Ovary (tissue), 9 donors: Measurements from ENCODE around the gene DPF3. TPM values are rescaled to one million over a fixed set of nuclear protein-coding genes. Genes with fewer than 3 reads are reported as not detected.

Experiments used
- DNase-seq, 5 donors: peaks; one replicate each; pipeline ENCODE4 v3.0.0-alpha.2; 2019 to 2020
- H3K27ac ChIP-seq, 2 donors: fragments of 200-600 bp; one replicate each; pipeline versions ENCODE4 v1.5.1 to v1.8.0; 2019 to 2022
- H3K27me3 ChIP-seq: fragments of 200-600 bp; one replicate; pipeline ENCODE4 v1.8.0; 2022
- H3K36me3 ChIP-seq: fragments of 200-600 bp; sonication (generic); one replicate; pipeline ENCODE4 v1.5.1; 2019
- H3K4me1 ChIP-seq: one replicate; pipeline ENCODE4 v1.8.1; 2013; ENCODE audit warnings: mild to moderate bottlenecking, moderate library complexity; ENCODE audit not compliant: insufficient read depth
- H3K4me3 ChIP-seq: fragments of 200-600 bp; sonication (generic); one replicate; pipeline ENCODE4 v1.5.1; 2017
- H3K9me3 ChIP-seq, 2 donors: fragments of 200-600 bp in 1 of 2; sonication (generic) in 1 of 2; one replicate each; pipeline versions ENCODE4 v1.5.1 to v1.8.1; 2013 to 2019; ENCODE audit warnings: mild to moderate bottlenecking in 1 of 2, moderate library complexity in 1 of 2
- CTCF ChIP-seq, 3 donors: fragments of 450-650 bp in 2 of 3; fragments of 200-600 bp in 1 of 3; IDR thresholded peaks; one replicate each; pipeline versions ENCODE4 v1.5.1 to v1.8.0; 2016 to 2022; ENCODE audit warnings: antibody characterized with exemption in 3 of 3, mild to moderate bottlenecking in 1 of 3
- EP300 ChIP-seq: sonication (generic); formaldehyde crosslinking; IDR thresholded peaks from one replicate; pipeline ENCODE4 v1.6.1; 2017; ENCODE audit warnings: antibody characterized with exemption
- POLR2A ChIP-seq: fragments of 450-650 bp; IDR thresholded peaks from one replicate; pipeline ENCODE4 v1.6.1; 2017; ENCODE audit warnings: antibody characterized with exemption, mild to moderate bottlenecking, moderate library complexity
- WGBS, 3 donors: extraction: QIAGEN DNeasy Blood & Tissue Kit in 1 of 3; methylation state at CpG; one replicate each; pipeline versions ENCODE4 v1.1.5 to v1.1.7; 2013 to 2017; 5-methylcytosine and 5-hydroxymethylcytosine counted together
- intact Hi-C, 4 donors: fragments of 100-400 bp; cut with DNase I; formaldehyde crosslinking; loops; one replicate each; pipeline versions ENCODE4 v1.11.0 to v1.15.1; 2022 to 2023
- polyA plus RNA-seq, 2 donors: library from polyadenylated mRNA; stranded (reverse); fragments of 200-250 nt in 1 of 2; fragments of 350-450 nt in 1 of 2; fragmentation: Illumina TruSeq in 1 of 2; extraction: RNeasy Lipid Tissue Mini Kit (QIAGEN cat#74804) in 1 of 2; gene quantifications; one replicate each; pipeline ENCODE4 v1.2.3, GENCODE V29; 2013 to 2014
- total RNA-seq, 7 donors: library from RNA; depleted of rRNA in 2 of 7; stranded (reverse); fragments of >200 nt in 2 of 7; fragmentation: NEBNext Ultra II Directional in 3 of 7; extraction: Animal tissue kit (Norgen Biotek cat#: 25700) in 3 of 7; gene quantifications; one replicate each; pipeline versions ENCODE4 v1.1.0 to v1.2.4, GENCODE V29; 2016 to 2023
- donor health status: DM: no; HTN: no; CAD: no; lungs with moderate emphysema.
- donor health status: DM: no; HTN: no; CAD: no.
- donor health status: Bipolar disorder and iron deficiency.
- donor health status: DM: yes; HTN: yes; CAD: no.
- donor health status: DM: no; HTN: no; CAD: no.
- donor health status: DM: yes; HTN: yes; CAD: no.

The DPF3 gene
- total and polyA plus RNA-seq, 9 donors, result 6.3 to 34.4 (median 21.9) TPM

GRCh38 chr14:72621387-72622065, 272.4 kb downstream of the DPF3 start:
- DNase-seq, result no peak
- H3K36me3 ChIP-seq, result no peaks in the 10 kb centered on the region
- intact Hi-C loops, result no loop called here
- H3K27me3 ChIP-seq, result no peaks in the 10 kb centered on the region
- TF ChIP-seq POLR2A (no peak), CTCF (IDR thresholded peaks at IDR 0.05) (no peak), EP300 (no peak)
- no peaks in the 10 kb centered on the region for H3K9me3 ChIP-seq
- WGBS, 3 donors, result 93 to 94% (median 94%) methylated on average over 6 of the region's 6 CpGs
- no peak overlapping the region for H3K4me3 ChIP-seq
- peaks cover 6% of the 10 kb centered on the region for H3K4me1 ChIP-seq
- H3K27ac ChIP-seq, result no peak overlapping the region

- no peaks in the 10 kb centered on the region for H3K9me3 ChIP-seq
- TF ChIP-seq EP300, result no peak
- TF ChIP-seq CTCF (IDR thresholded peaks at IDR 0.05), result no peak
- no peak for TF ChIP-seq POLR2A
- 95 to 99% (median 96%) methylated on average over 10 of the region's 10 CpGs for WGBS, 3 donors
- peaks cover 8% of the 10 kb centered on the region for H3K4me1 ChIP-seq
- no peak for DNase-seq
- H3K27me3 ChIP-seq, result no peaks in the 10 kb centered on the region
- H3K4me3 ChIP-seq, result no peak overlapping the region
- H3K36me3 ChIP-seq, result no peaks in the 10 kb centered on the region
- intact Hi-C loops, result no loop called here
- H3K27ac ChIP-seq, result no peak overlapping the region
Observed at GRCh38 chr14:72619881-72620280, 274.0 kb downstream of the DPF3 start.

GRCh38 chr14:72619111-72619571, 274.8 kb downstream of the DPF3 start:
- Histone ChIP-seq H3K27ac (no peak overlapping the region), H3K9me3 (no peaks in the 10 kb centered on the region), H3K27me3 (no peaks in the 10 kb centered on the region), H3K4me3 (no peak overlapping the region), H3K36me3 (no peaks in the 10 kb centered on the region), H3K4me1 (peaks cover 12% of the 10 kb centered on the region)
- DNase-seq, result no peak
- intact Hi-C loops, result no loop called here
- 80 to 89% (median 83%) methylated on average over 8 of the region's 8 CpGs for WGBS, 3 donors
- TF ChIP-seq EP300, result no peak
- TF ChIP-seq POLR2A, result no peak
- TF ChIP-seq CTCF (IDR thresholded peaks at IDR 0.05), result no peak

- intact Hi-C loops, result no loop called here
- no peak for DNase-seq
- no peaks in the 10 kb centered on the region for H3K36me3 ChIP-seq
- H3K9me3 ChIP-seq, result no peaks in the 10 kb centered on the region
- peak overlapping the region in 1 of 2 donors; percentile 51 for H3K27ac ChIP-seq
- 84 to 90% (median 87%) methylated on average over 7 of the region's 7 CpGs for WGBS, 3 donors
- H3K4me1 ChIP-seq, result peaks cover 19% of the 10 kb centered on the region
- no peak overlapping the region for H3K4me3 ChIP-seq
- no peaks in the 10 kb centered on the region for H3K27me3 ChIP-seq
- no peak for TF ChIP-seq CTCF (IDR thresholded peaks at IDR 0.05)
- TF ChIP-seq EP300, result no peak
- no peak for TF ChIP-seq POLR2A
Observed at GRCh38 chr14:72618424-72618823, 275.5 kb downstream of the DPF3 start.
